Right lobe of liver (tissue), 6 donors: ENCODE measurements around the gene TMEM272. TPM values are rescaled to one million over a fixed set of nuclear protein-coding genes. Genes with fewer than 3 reads are reported as not detected.

Source experiments
- ATAC-seq, 4 donors: fragments of 200-7000 bp; cut with Tn5 transposase; one replicate each; pipeline ENCODE4 v1.9.1; 2020; ENCODE audit warnings: mild to moderate bottlenecking in 4 of 4, moderate library complexity in 4 of 4
- DNase-seq, 3 donors: peaks; one replicate each; pipeline ENCODE4 v3.0.0-alpha.2; 2020
- H3K27ac ChIP-seq, 3 donors: fragments of 200-600 bp; one replicate each; pipeline ENCODE4 v1.8.0; 2022
- H3K27me3 ChIP-seq, 2 donors: fragments of 200-600 bp; one replicate each; pipeline ENCODE4 v1.8.0; 2022
- H3K36me3 ChIP-seq, 4 donors: fragments of 200-600 bp; sonication (generic) in 1 of 4; one replicate each; pipeline versions ENCODE4 v1.5.1 to v1.8.0; 2017 to 2022; ENCODE audit warnings: control low read depth in 1 of 4
- H3K4me1 ChIP-seq, 4 donors: fragments of 200-600 bp; sonication (generic) in 1 of 4; one replicate each; pipeline versions ENCODE4 v1.5.1 to v1.8.0; 2017 to 2022; ENCODE audit warnings: control low read depth in 1 of 4
- H3K4me3 ChIP-seq, 3 donors: fragments of 200-600 bp; one replicate each; pipeline ENCODE4 v1.8.0; 2022
- H3K9me3 ChIP-seq, 4 donors: fragments of 200-600 bp; sonication (generic) in 1 of 4; one replicate each; pipeline versions ENCODE4 v1.5.1 to v1.8.0; 2017 to 2022; ENCODE audit warnings: control low read depth in 1 of 4
- CTCF ChIP-seq, 4 donors: fragments of 200-600 bp in 3 of 4; fragments of 450-650 bp in 1 of 4; IDR thresholded peaks; one replicate each; pipeline versions ENCODE4 v1.5.1 to v1.8.0; 2016 to 2022; ENCODE audit warnings: antibody characterized with exemption in 4 of 4, mild to moderate bottlenecking in 2 of 4
- POLR2A ChIP-seq: fragments of 450-650 bp; IDR thresholded peaks from one replicate; pipeline ENCODE4 v1.6.1; 2017; ENCODE audit warnings: antibody characterized with exemption, mild to moderate bottlenecking
- WGBS: methylation state at CpG from one replicate; pipeline ENCODE4 v1.1.6; 2018; ENCODE audit warnings: low coverage, low lambda C conversion rate; ENCODE audit not compliant: insufficient coverage; ENCODE audit errors: missing lambda C conversion rate; 5-methylcytosine and 5-hydroxymethylcytosine counted together
- intact Hi-C, 2 donors: fragments of 100-400 bp; cut with DNase I; formaldehyde crosslinking; loops; one replicate each; pipeline versions ENCODE4 v1.11.2 to v1.14.1; 2022
- total RNA-seq, 6 experiments: library from RNA; depleted of rRNA in 2 of 6; stranded (reverse); fragments of >200 nt in 2 of 6; fragmentation: NEBNext Ultra II Directional in 3 of 6; extraction: Animal tissue kit (Norgen Biotek cat#: 25700) in 3 of 6; gene quantifications; one replicate each; pipeline versions ENCODE4 v1.1.0 to v1.2.4, GENCODE V29; 2016 to 2023
- donor health status: DM: no; HTN: yes; CAD: no.
- donor health status: DM: no; HTN: no; CAD: no.
- donor health status: DM: no; HTN: no; CAD: no.
- donor health status: DM: no; HTN: yes; CAD: no.
- donor health status: DM: no; HTN: yes; CAD: no.

TMEM272 gene
- total RNA-seq, 6 experiments from 2014 or later: 0.06 to 0.53 (median 0.33) TPM; not detected in 1

GRCh38 chr13:51837016-51837415 lies 8.0 kb downstream of the TMEM272 start:
- Histone ChIP-seq H3K27ac (peak overlapping the region in 1 of 3 donors; percentile 29), H3K27me3 (no peaks in the 10 kb centered on the region), H3K4me1 (no peaks in the 10 kb centered on the region), H3K9me3 (no peaks in the 10 kb centered on the region), H3K36me3 (no peaks in the 10 kb centered on the region), H3K4me3 (no peak overlapping the region)
- TF ChIP-seq POLR2A: no peak
- no peak for TF ChIP-seq CTCF (IDR thresholded peaks at IDR 0.05)
- intact Hi-C loops: no loop called here
- WGBS: 65% methylated on average over 2 of the region's 3 CpGs
- ATAC-seq (peak in 1 of 4 donors; percentile 41), DNase-seq (no peak)

- TF ChIP-seq POLR2A: no peak
- TF ChIP-seq CTCF (IDR thresholded peaks at IDR 0.05): no peak
- Histone ChIP-seq H3K9me3 (no peaks in the 10 kb centered on the region), H3K4me3 (no peak overlapping the region), H3K27me3 (no peaks in the 10 kb centered on the region), H3K27ac (no peak overlapping the region), H3K36me3 (no peaks in the 10 kb centered on the region), H3K4me1 (no peaks in the 10 kb centered on the region)
- 62% methylated on average over 5 of the region's 7 CpGs for WGBS
- DNase-seq (no peak), ATAC-seq (no peak)
- intact Hi-C loops: no loop called here
Measured at GRCh38 chr13:51834581-51835171, 10.3 kb downstream of the TMEM272 start.

- Histone ChIP-seq H3K27me3 (no peaks in the 10 kb centered on the region), H3K9me3 (no peaks in the 10 kb centered on the region), H3K4me1 (no peaks in the 10 kb centered on the region), H3K27ac (no peak overlapping the region), H3K4me3 (no peak overlapping the region), H3K36me3 (no peaks in the 10 kb centered on the region)
- 68% methylated on average over 5 of the region's 10 CpGs for whole genome bisulfite sequencing
- TF ChIP-seq POLR2A (no peak), CTCF (IDR thresholded peaks at IDR 0.05) (no peak)
- no peak for ATAC-seq
- intact Hi-C loops: no loop called here
- no peak for DNase-seq
Measured at GRCh38 chr13:51833980-51834379, 11.0 kb downstream of the TMEM272 start.

- Histone ChIP-seq H3K27ac (no peak overlapping the region), H3K27me3 (no peaks in the 10 kb centered on the region), H3K4me3 (no peak overlapping the region), H3K4me1 (no peaks in the 10 kb centered on the region), H3K36me3 (no peaks in the 10 kb centered on the region), H3K9me3 (no peaks in the 10 kb centered on the region)
- peak; percentile 10 to 38 (median 32) for TF ChIP-seq CTCF (IDR thresholded peaks at IDR 0.05)
- TF ChIP-seq POLR2A: no peak
- intact Hi-C loops: no loop called here
- ATAC-seq (peak; percentile 74 to 85 (median 82)), DNase-seq (no peak)
- 60% methylated on average over 6 of the region's 6 CpGs for WGBS
Measured at GRCh38 chr13:51832471-51833152, 12.4 kb downstream of the TMEM272 start.
